GM12878 (cell line): ENCODE measurements around the gene ADCY5. TPM values are rescaled to one million over a fixed set of nuclear protein-coding genes. Genes with fewer than 3 reads are reported as not detected.

Experiments used
- ATAC-seq: fragments of 200-7000 bp; cut with Tn5 transposase; 3 replicates; pipeline ENCODE4 v1.9.1; 2020; ENCODE audit warnings: mild to moderate bottlenecking, moderate library complexity
- BruUV-seq: library from RNA; stranded (reverse); fragments of 400-500 nt; replicated peaks from 2 replicates; lab custom pipeline; 2021; lab: Mats Ljungman, UMichigan
- CTCF ChIA-PET: fragments of 300-600 bp; sonication (Branson Sonifier 250); formaldehyde crosslinking; extraction: SDS; loops from one replicate; lab custom pipeline; 2021; ENCODE audit warnings: inconsistent platforms; lab: Yijun Ruan, JAX
- POLR2A ChIA-PET: fragments of 350-600 bp; formaldehyde crosslinking; extraction: SDS; loops from one replicate; lab custom pipeline; 2021; ENCODE audit warnings: inconsistent platforms; lab: Charles Lee
- RAD21 ChIA-PET: fragments of 300-600 bp; sonication (Branson Sonifier 250); formaldehyde crosslinking; loops from one replicate; lab custom pipeline; 2023; ENCODE audit warnings: antibody characterized with exemption; ENCODE audit not compliant: unreplicated experiment; lab: Charles Lee
- SMC1A ChIA-PET: fragments of 300-600 bp; sonication (Branson Sonifier 250); formaldehyde crosslinking; loops from one replicate; lab custom pipeline; 2023; ENCODE audit not compliant: unreplicated experiment, uncharacterized antibody; lab: Charles Lee
- DNase-seq: peaks from one replicate; pipeline ENCODE4 v3.0.0-alpha.2; 2011; ENCODE audit warnings: low read depth, low spot score
- FAIRE-seq: peaks from 3 replicates; lab custom pipeline; 2011; peaks lifted over from hg19 to GRCh38; lab: Jason Lieb, UNC
- H2AFZ ChIP-seq: 2 replicates; pipeline ENCODE4 v1.6.0; 2011; ENCODE audit warnings: low read depth, low read length, control low read depth; ENCODE audit not compliant: control insufficient read depth
- H3K27ac ChIP-seq: 2 replicates; pipeline ENCODE4 v1.5.1; 2011; ENCODE audit warnings: control low read depth; ENCODE audit not compliant: control insufficient read depth, insufficient read depth
- H3K27me3 ChIP-seq, 2 experiments: replicated peaks in 1 of 2; 2 replicates each; pipeline versions ENCODE4 v1.6.0 to v1.6.1; 2011; ENCODE audit warnings: low read length in 1 of 2; ENCODE audit not compliant: control insufficient read depth in 2 of 2, insufficient read depth in 2 of 2
- H3K36me3 ChIP-seq, 2 experiments: 2 replicates each; pipeline ENCODE4 v1.5.1; 2011; ENCODE audit warnings: low read length in 1 of 2; ENCODE audit not compliant: control insufficient read depth in 2 of 2, insufficient read depth in 2 of 2
- H3K4me1 ChIP-seq: 2 replicates; pipeline ENCODE4 v1.6.1; 2011; ENCODE audit warnings: mild to moderate bottlenecking, low read length, moderate library complexity, mixed read lengths; ENCODE audit not compliant: control insufficient read depth, insufficient read depth
- H3K4me2 ChIP-seq: 2 replicates; pipeline ENCODE4 v1.6.0; 2011; ENCODE audit warnings: control low read depth; ENCODE audit not compliant: control insufficient read depth, insufficient read depth
- H3K4me3 ChIP-seq: fragments of 200-600 bp; sonication (generic); 2 replicates; pipeline ENCODE4 v1.5.1; 2016
- H3K79me2 ChIP-seq: 2 replicates; pipeline ENCODE4 v1.6.0; 2011; ENCODE audit warnings: low read length; ENCODE audit not compliant: control insufficient read depth, insufficient read depth
- H3K9ac ChIP-seq: 2 replicates; pipeline ENCODE4 v1.8.0; 2011; ENCODE audit warnings: low read length, control low read depth, mixed read lengths; ENCODE audit not compliant: control insufficient read depth, insufficient read depth
- H3K9me3 ChIP-seq: replicated peaks from 3 replicates; pipeline ENCODE4 v1.5.1; 2011; ENCODE audit warnings: mild to moderate bottlenecking, low read length; ENCODE audit not compliant: control insufficient read depth, insufficient read depth
- H4K20me1 ChIP-seq: 2 replicates; pipeline ENCODE4 v1.6.0; 2011; ENCODE audit not compliant: control insufficient read depth, insufficient read depth
- ATF2 ChIP-seq: IDR thresholded peaks from 2 replicates; pipeline ENCODE4 v1.6.1; 2012; ENCODE audit warnings: low read length, inconsistent platforms
- BCL3 ChIP-seq: IDR thresholded peaks from 2 replicates; pipeline ENCODE4 v1.6.1; 2011; ENCODE audit warnings: borderline replicate concordance, low read depth, mild to moderate bottlenecking, moderate library complexity, low read length; ENCODE audit not compliant: insufficient read depth, poor library complexity, severe bottlenecking
- BMI1 ChIP-seq: fragments of 450-650 bp; IDR thresholded peaks from 2 replicates; pipeline ENCODE4 v1.6.1; 2016; ENCODE audit warnings: mild to moderate bottlenecking, moderate library complexity, borderline replicate concordance
- FOXM1 ChIP-seq: IDR thresholded peaks from 2 replicates; pipeline ENCODE4 v1.6.1; 2012; ENCODE audit warnings: low read depth, mild to moderate bottlenecking, inconsistent platforms, low read length, moderate library complexity
- HCFC1 ChIP-seq: fragments of 150-350 bp; IDR thresholded peaks from 2 replicates; pipeline ENCODE4 v1.6.1; 2014; ENCODE audit warnings: low read length
- KDM1A ChIP-seq: fragments of 200-600 bp; sonication (generic); IDR thresholded peaks from 2 replicates; pipeline ENCODE4 v1.6.1; 2016; ENCODE audit warnings: borderline replicate concordance
- NBN ChIP-seq: fragments of 450-650 bp; IDR thresholded peaks from 2 replicates; pipeline ENCODE4 v1.6.1; 2016
- NFXL1 ChIP-seq: fragments of 450-650 bp; IDR thresholded peaks from 2 replicates; pipeline ENCODE4 v1.6.1; 2017; ENCODE audit warnings: antibody characterized with exemption, mild to moderate bottlenecking, borderline replicate concordance
- NFYA ChIP-seq: IDR thresholded peaks from 2 replicates; pipeline ENCODE4 v1.6.1; 2011; ENCODE audit warnings: low read depth, mild to moderate bottlenecking, low read length, improper control_type of control experiment, borderline replicate concordance
- RAD21 ChIP-seq: IDR thresholded peaks from 2 replicates; pipeline ENCODE4 v1.6.1; 2011; ENCODE audit warnings: mild to moderate bottlenecking, low read depth, low read length, moderate library complexity; ENCODE audit not compliant: insufficient read depth
- RB1 ChIP-seq: fragments of 450-650 bp; formaldehyde crosslinking; IDR thresholded peaks from 2 replicates; pipeline ENCODE4 v1.6.1; 2017; ENCODE audit warnings: mild to moderate bottlenecking, borderline replicate concordance
- SREBF1 ChIP-seq: IDR thresholded peaks from 2 replicates; pipeline ENCODE4 v1.6.1; 2012; ENCODE audit warnings: mild to moderate bottlenecking, low read length
- TBL1XR1 ChIP-seq: IDR thresholded peaks from 2 replicates; pipeline ENCODE4 v1.6.1; 2012; ENCODE audit warnings: low read depth, low read length, improper control_type of control experiment
- TCF3 ChIP-seq: IDR thresholded peaks from 2 replicates; pipeline ENCODE4 v1.6.1; 2012; ENCODE audit warnings: low read depth, mild to moderate bottlenecking, low read length, borderline replicate concordance; ENCODE audit not compliant: insufficient read depth
- WGBS: methylation state at CpG from one replicate; pipeline ENCODE4 v1.1.6; 2016; ENCODE audit warnings: low lambda C conversion rate; ENCODE audit not compliant: insufficient replicate concordance, insufficient coverage; ENCODE audit errors: missing lambda C conversion rate; 5-methylcytosine and 5-hydroxymethylcytosine counted together
- in situ Hi-C: fragments of 300-500 bp; cut with MboI; formaldehyde crosslinking; loops from 9 replicates; pipeline ENCODE4 v1.14.3; 2018; ENCODE audit warnings: mixed read lengths
- intact Hi-C: fragments of 100-400 bp; cut with micrococcal nuclease; formaldehyde crosslinking; loops from one replicate; pipeline ENCODE4 v1.14.2; 2022; ENCODE audit not compliant: unreplicated experiment
- polyA plus RNA-seq, 11 experiments: library from polyadenylated mRNA; depleted of rRNA in 4 of 11; unstranded in 6 of 11; stranded (reverse) in 5 of 11; fragments of >200 nt; fragmentation: Nextera tagmentation in 4 of 11; fragmentation: Illumina TruSeq in 1 of 11; extraction: Ambion mirVana in 4 of 11; extraction: Trizol in 1 of 11; gene quantifications; 1 replicate in 1 of 11; 2 replicates in 10 of 11; pipeline versions ENCODE4 v1.2.1 to v1.2.3, GENCODE V29; 2011 to 2016; ENCODE audit warnings: inconsistent platforms in 2 of 11, missing spikeins in 2 of 11, low read depth in 1 of 11
- total RNA-seq, 4 experiments: library from RNA; depleted of rRNA in 3 of 4; stranded (reverse); fragments of >200 nt in 3 of 4; fragmentation: Illumina TruSeq in 1 of 4; extraction: Trizol in 1 of 4; gene quantifications; 2 replicates each; pipeline versions ENCODE4 v1.2.1 to v1.2.3, GENCODE V29; 2013 to 2021

The ADCY5 gene
- total and polyA plus RNA-seq, 10 of the 15 experiments (the other 5 are each of a cell fraction or from before 2014, with no cell fraction given) = under 0.01 to 0.24 (median 0.02) TPM; not detected in 4

- CTCF ChIA-PET = no interaction called here
- Histone ChIP-seq H3K9me3 (no peaks in the 10 kb centered on the region), H3K36me3 (no peaks in the 10 kb centered on the region), H3K4me2 (no peak overlapping the region), H3K9ac (no peak overlapping the region), H2AFZ (no peak overlapping the region), H3K4me3 (no peak overlapping the region), H3K79me2 (no peaks in the 10 kb centered on the region)
- POLR2A ChIA-PET = no interaction called here
- FAIRE-seq = no peak
- DNase-seq = no peak
- RAD21 ChIA-PET = no interaction called here
- in situ Hi-C loops = no loop called here
- SMC1A ChIA-PET = no interaction called here
- TF ChIP-seq TCF3 = no peak
- no peak for TF ChIP-seq RB1
- no peak for TF ChIP-seq NBN
- no peak for TF ChIP-seq HCFC1
- TF ChIP-seq NFXL1 = no peak
- TF ChIP-seq RAD21 = no peak
- TF ChIP-seq FOXM1 = no peak
- TF ChIP-seq TBL1XR1 = no peak
- TF ChIP-seq KDM1A = no peak
- no peak for TF ChIP-seq NFYA
- no peak for TF ChIP-seq BCL3
- TF ChIP-seq ATF2 = no peak
- TF ChIP-seq BMI1 = no peak
- no peak for TF ChIP-seq SREBF1
- TF ChIP-seq, all 136 proteins: peak for 0
- no TSS peak for BruUV-seq
- no peaks in the 10 kb centered on the region for H3K27me3 ChIP-seq
- H3K27ac ChIP-seq = no peak overlapping the region
- no peak for ATAC-seq
- 75% methylated on average over 10 of the region's 10 CpGs for WGBS
- no peaks in the 10 kb centered on the region for H3K4me1 ChIP-seq
- intact Hi-C loops = no loop called here
- no peaks in the 10 kb centered on the region for H4K20me1 ChIP-seq
These were observed 172.4 kb downstream of the ADCY5 start for GRCh38 chr3:123276346-123277006.
